H1 (cell line): ENCODE results near the gene AGPAT4. TPM values are rescaled to one million over a fixed set of nuclear protein-coding genes. Genes with fewer than 3 reads are reported as not detected.

Source experiments
- CTCF ChIA-PET: fragments of 300-600 bp; sonication (Branson Sonifier 250); formaldehyde crosslinking; loops from one replicate; lab custom pipeline; 2021; ENCODE audit not compliant: partially characterized antibody; lab: Charles Lee
- POLR2A ChIA-PET: fragments of 300-600 bp; sonication (Branson Sonifier 250); formaldehyde crosslinking; loops from one replicate; lab custom pipeline; 2021; ENCODE audit warnings: inconsistent platforms; ENCODE audit not compliant: partially characterized antibody; lab: Charles Lee
- DNase-seq, 2 experiments: peaks; one replicate each; pipeline versions ENCODE4 v3.0.0 to v3.0.0-alpha.2; 2010 to 2022; ENCODE audit warnings: low spot score in 2 of 2, low read depth in 1 of 2, mixed read lengths in 1 of 2
- FAIRE-seq: peaks from 2 replicates; lab custom pipeline; 2011; peaks lifted over from hg19 to GRCh38; lab: Jason Lieb, UNC
- H2AFZ ChIP-seq: 2 replicates; pipeline ENCODE4 v1.8.1; 2012; ENCODE audit warnings: low read length, inconsistent platforms
- H2AK5ac ChIP-seq: 2 replicates; pipeline ENCODE4 v1.6.1; 2013; ENCODE audit warnings: low read depth, low read length
- H2BK120ac ChIP-seq: replicated peaks from 2 replicates; pipeline ENCODE3; 2013; ENCODE audit warnings: low read depth, low read length, inconsistent platforms
- H2BK12ac ChIP-seq: 2 replicates; pipeline ENCODE4 v1.6.1; 2013; ENCODE audit warnings: low read depth, low read length
- H2BK15ac ChIP-seq: 2 replicates; pipeline ENCODE4 v1.6.1; 2013; ENCODE audit warnings: low read length
- H2BK20ac ChIP-seq: 2 replicates; pipeline ENCODE4 v1.6.1; 2013; ENCODE audit warnings: low read length
- H2BK5ac ChIP-seq: 2 replicates; pipeline ENCODE4 v1.6.1; 2013; ENCODE audit warnings: low read depth, low read length
- H3K14ac ChIP-seq: 2 replicates; pipeline ENCODE4 v1.6.1; 2013; ENCODE audit warnings: inconsistent platforms; ENCODE audit not compliant: insufficient read length
- H3K18ac ChIP-seq: 2 replicates; pipeline ENCODE4 v1.6.1; 2013; ENCODE audit warnings: low read length; ENCODE audit errors: extremely low read depth
- H3K23ac ChIP-seq: 2 replicates; pipeline ENCODE4 v1.6.1; 2013; ENCODE audit warnings: inconsistent platforms; ENCODE audit not compliant: insufficient read length
- H3K23me2 ChIP-seq: 2 replicates; pipeline ENCODE4 v1.6.1; 2013; ENCODE audit warnings: low read depth, low read length
- H3K27ac ChIP-seq: 2 replicates; pipeline ENCODE4 v1.6.1; 2011; ENCODE audit warnings: low read depth, low read length, inconsistent platforms
- H3K27me3 ChIP-seq, 4 experiments: replicated peaks in 1 of 4; 1 replicate in 1 of 4; 2 replicates in 3 of 4; pipeline versions ENCODE4 v1.6.1 to v1.8.1; 2011 to 2013; ENCODE audit warnings: low read length in 3 of 4, mild to moderate bottlenecking in 3 of 4, inconsistent platforms in 2 of 4, mixed read lengths in 2 of 4, moderate library complexity in 1 of 4; ENCODE audit not compliant: control insufficient read depth in 3 of 4, insufficient read depth in 3 of 4; ENCODE audit errors: extremely low read depth in 1 of 4
- H3K36me3 ChIP-seq, 4 experiments: 2 replicates each; pipeline versions ENCODE4 v1.6.1 to v1.8.1; 2011 to 2013; ENCODE audit warnings: mild to moderate bottlenecking in 4 of 4, low read length in 3 of 4, moderate library complexity in 2 of 4, control low read depth in 1 of 4, inconsistent platforms in 1 of 4; ENCODE audit not compliant: insufficient read depth in 4 of 4, control insufficient read depth in 2 of 4
- H3K4ac ChIP-seq: replicated peaks from 2 replicates; pipeline ENCODE3; 2013; ENCODE audit warnings: low read length, low read depth, mixed read lengths, inconsistent platforms; ENCODE audit not compliant: insufficient read length
- H3K4me1 ChIP-seq, 4 experiments: replicated peaks in 1 of 4; 1 replicate in 1 of 4; 2 replicates in 3 of 4; pipeline versions ENCODE4 v1.6.1 to v1.8.1; 2011 to 2013; ENCODE audit warnings: low read length in 3 of 4, inconsistent platforms in 2 of 4, mixed read lengths in 1 of 4; ENCODE audit not compliant: insufficient read depth in 4 of 4, control insufficient read depth in 3 of 4
- H3K4me2 ChIP-seq, 2 experiments: 2 replicates each; pipeline versions ENCODE4 v1.6.1 to v1.8.1; 2011 to 2013; ENCODE audit warnings: low read depth in 2 of 2, low read length in 2 of 2, control low read depth in 1 of 2, inconsistent platforms in 1 of 2, mild to moderate bottlenecking in 1 of 2; ENCODE audit not compliant: insufficient read depth in 1 of 2
- H3K4me3 ChIP-seq, 4 experiments: fragments of 200-600, 300-600 bp in 1 of 4; sonication (generic), shearing (Covaris generic), sonication (Bioruptor Twin) in 1 of 4; 2 replicates each; pipeline versions ENCODE4 v1.5.1 to v1.8.1; 2011 to 2016; ENCODE audit warnings: low read length in 4 of 4, low read depth in 3 of 4, control low read depth in 2 of 4, inconsistent platforms in 2 of 4, mild to moderate bottlenecking in 2 of 4, mixed read lengths in 1 of 4, moderate library complexity in 1 of 4; ENCODE audit not compliant: insufficient read depth in 2 of 4; ENCODE audit errors: extremely low read depth in 1 of 4
- H3K56ac ChIP-seq: replicated peaks from 2 replicates; pipeline ENCODE3; 2013; ENCODE audit warnings: low read depth, mild to moderate bottlenecking, mixed read lengths, low read length, inconsistent platforms; ENCODE audit not compliant: insufficient read length
- H3K79me1 ChIP-seq: 2 replicates; pipeline ENCODE4 v1.6.1; 2013; ENCODE audit warnings: low read depth, low read length, control low read depth
- H3K79me2 ChIP-seq, 2 experiments: 2 replicates each; pipeline versions ENCODE4 v1.6.1 to v1.8.1; 2012 to 2013; ENCODE audit warnings: low read length in 2 of 2, mild to moderate bottlenecking in 2 of 2, inconsistent platforms in 1 of 2; ENCODE audit not compliant: insufficient read depth in 2 of 2, control insufficient read depth in 1 of 2
- H3K9ac ChIP-seq, 4 experiments: replicated peaks in 1 of 4; 1 replicate in 1 of 4; 2 replicates in 3 of 4; pipeline versions ENCODE4 v1.6.1 to v1.8.1; 2011 to 2013; ENCODE audit warnings: low read depth in 3 of 4, low read length in 3 of 4, control low read depth in 2 of 4, mild to moderate bottlenecking in 2 of 4, moderate library complexity in 2 of 4, inconsistent platforms in 1 of 4; ENCODE audit errors: extremely low read depth in 1 of 4
- H3K9me3 ChIP-seq, 2 experiments: 2 replicates each; pipeline versions ENCODE4 v1.6.1 to v1.8.1; 2012 to 2013; ENCODE audit warnings: mild to moderate bottlenecking in 2 of 2, moderate library complexity in 2 of 2, control low read depth in 1 of 2, inconsistent platforms in 1 of 2, low read depth in 1 of 2, low read length in 1 of 2, mixed read lengths in 1 of 2; ENCODE audit not compliant: insufficient read depth in 2 of 2
- H4K20me1 ChIP-seq, 2 experiments: replicated peaks in 1 of 2; 2 replicates each; pipeline versions ENCODE3 to v1.8.1; 2011 to 2013; ENCODE audit warnings: inconsistent platforms in 2 of 2, low read length in 2 of 2, mild to moderate bottlenecking in 1 of 2; ENCODE audit not compliant: insufficient read depth in 2 of 2, control insufficient read depth in 1 of 2
- H4K5ac ChIP-seq: 2 replicates; pipeline ENCODE4 v1.6.1; 2013; ENCODE audit warnings: low read length, low read depth, mixed read lengths, inconsistent platforms; ENCODE audit not compliant: insufficient read length
- H4K8ac ChIP-seq: 2 replicates; pipeline ENCODE4 v1.8.0; 2013; ENCODE audit warnings: mild to moderate bottlenecking, moderate library complexity, low read length, inconsistent platforms; ENCODE audit not compliant: insufficient read depth; ENCODE audit errors: extremely low read depth
- H4K91ac ChIP-seq: replicated peaks from 2 replicates; pipeline ENCODE3; 2013; ENCODE audit warnings: low read length, mixed read lengths, inconsistent platforms; ENCODE audit not compliant: insufficient read length
- BACH1 ChIP-seq: IDR thresholded peaks from 2 replicates; pipeline ENCODE4 v1.6.1; 2012; ENCODE audit warnings: low read length, improper control_type of control experiment
- BCL11A ChIP-seq, 2 experiments: IDR thresholded peaks; one replicate each; pipeline ENCODE4 v1.6.1; 2011; ENCODE audit warnings: low read depth in 2 of 2, low read length in 2 of 2, mild to moderate bottlenecking in 2 of 2
- CBX8 ChIP-seq: fragments of 300-800, 300-1000 bp; sonication (generic); IDR thresholded peaks from 2 replicates; pipeline ENCODE4 v1.7.1; 2016; ENCODE audit warnings: low read depth, low read length, borderline replicate concordance
- EGR1 ChIP-seq: IDR thresholded peaks from 2 replicates; pipeline ENCODE4 v1.6.1; 2011; ENCODE audit warnings: low read depth, low read length, borderline replicate concordance
- FOSL1 ChIP-seq: IDR thresholded peaks from 2 replicates; pipeline ENCODE4 v1.6.1; 2011; ENCODE audit warnings: mild to moderate bottlenecking, low read depth, low read length, moderate library complexity; ENCODE audit not compliant: insufficient read depth
- GABPA ChIP-seq: IDR thresholded peaks from 2 replicates; pipeline ENCODE4 v1.6.1; 2011; ENCODE audit warnings: mild to moderate bottlenecking, low read length, moderate library complexity, borderline replicate concordance; ENCODE audit not compliant: insufficient read depth
- HDAC2 ChIP-seq, 2 experiments: fragments of 300-600 bp in 1 of 2; sonication (generic) in 1 of 2; IDR thresholded peaks; 2 replicates each; pipeline ENCODE4 v1.6.1; 2011 to 2012; ENCODE audit warnings: low read depth in 2 of 2, low read length in 2 of 2, mild to moderate bottlenecking in 2 of 2, moderate library complexity in 2 of 2, borderline replicate concordance in 1 of 2, inconsistent platforms in 1 of 2
- MAX ChIP-seq: IDR thresholded peaks from 2 replicates; pipeline ENCODE4 v1.6.1; 2012; ENCODE audit warnings: inconsistent platforms
- NRF1 ChIP-seq: IDR thresholded peaks from 2 replicates; pipeline ENCODE4 v1.6.1; 2011; ENCODE audit warnings: mild to moderate bottlenecking, low read depth, low read length, improper control_type of control experiment
- PHF8 ChIP-seq: fragments of 200-600 bp; sonication (generic); conservative IDR thresholded peaks from 2 replicates; pipeline ENCODE4 v1.7.1; 2012; ENCODE audit warnings: low read depth, mild to moderate bottlenecking, inconsistent platforms, low read length, moderate library complexity
- RNF2 ChIP-seq: fragments of 200-900, 300-1000 bp; sonication (generic); IDR thresholded peaks from 2 replicates; pipeline ENCODE4 v1.7.1; 2016; ENCODE audit warnings: borderline replicate concordance, low read depth, mild to moderate bottlenecking, antibody characterized with exemption, low read length; ENCODE audit not compliant: poor library complexity, severe bottlenecking; ENCODE audit errors: missing control alignments
- SP2 ChIP-seq: IDR thresholded peaks from 2 replicates; pipeline ENCODE4 v1.6.1; 2012; ENCODE audit warnings: mild to moderate bottlenecking, low read length, inconsistent platforms
- TAF7 ChIP-seq: optimal IDR thresholded peaks from 2 replicates; pipeline ENCODE3; 2011; ENCODE audit warnings: low read depth, mild to moderate bottlenecking, inconsistent platforms, low read length, moderate library complexity, borderline replicate concordance
- whole genome bisulfite sequencing, 2 experiments: shearing (Covaris generic) in 1 of 2; methylation state at CpG; one replicate each; pipeline versions ENCODE4 v1.1.6 to v1.1.7; 2013 to 2015; ENCODE audit warnings: low lambda C conversion rate in 2 of 2, mixed read lengths in 2 of 2, inconsistent platforms in 1 of 2, low coverage in 1 of 2, missing lambda C conversion rate in 1 of 2; ENCODE audit not compliant: insufficient replicate concordance in 2 of 2, insufficient coverage in 1 of 2, insufficient read length in 1 of 2; ENCODE audit errors: extremely low coverage in 1 of 2, missing lambda C conversion rate in 1 of 2; 5-methylcytosine and 5-hydroxymethylcytosine counted together
- polyA plus RNA-seq, 7 experiments: library from polyadenylated mRNA; depleted of rRNA in 3 of 7; stranded (reverse) in 5 of 7; unstranded in 2 of 7; fragments of >200 nt in 5 of 7; fragments of 200-250 nt in 2 of 7; gene quantifications; 1 replicate in 5 of 7; 2 replicates in 1 of 7; 4 replicates in 1 of 7; pipeline versions ENCODE4 v1.2.1 to v1.2.3, GENCODE V29; 2011 to 2013; ENCODE audit warnings: missing spikeins in 2 of 7, mixed read lengths in 2 of 7
- total RNA-seq: library from RNA; stranded (reverse); fragmentation: NEBNext Ultra II Directional; extraction: Animal tissue kit (Norgen Biotek cat#: 25700); gene quantifications from 2 replicates; pipeline ENCODE4 v1.2.1, GENCODE V29; 2021

The AGPAT4 gene
- total and polyA plus RNA-seq, 2 of the 8 experiments (the other 6 are each of a cell fraction or from before 2014, with no cell fraction given) = 13.5 to 23.8 TPM

GRCh38 chr6:161207200-161207599, 66.7 kb downstream of the AGPAT4 start:
- 92% methylated on average over 4 of the region's 4 CpGs; no CpG with 5 or more reads in 1 of the 2 experiments for WGBS, 2 experiments
- peaks cover 2% of the 10 kb centered on the region; the same call in 1 of the 2 replicates for H3K79me1 ChIP-seq
- TF ChIP-seq CBX8 = no peak
- no peak for TF ChIP-seq EGR1
- TF ChIP-seq PHF8 = no peak
- no peak for TF ChIP-seq FOSL1
- no peak for TF ChIP-seq BCL11A (IDR thresholded peaks at IDR 0.05; ENCODE audit: low read depth in 2 of 2, low read length in 2 of 2)
- TF ChIP-seq HDAC2 (IDR thresholded peaks at IDR 0.05; ENCODE audit: borderline replicate concordance in 1 of 2, low read depth in 2 of 2, low read length in 2 of 2) = no peak
- TF ChIP-seq SP2 = no peak
- TF ChIP-seq TAF7 = no peak
- no peak for TF ChIP-seq GABPA
- no peak for TF ChIP-seq NRF1
- TF ChIP-seq RNF2 = no peak
- TF ChIP-seq MAX = no peak
- no peak for TF ChIP-seq BACH1

More at GRCh38 chr6:161207200-161207599, 66.7 kb downstream of the AGPAT4 start:
- no peak for DNase-seq
- Histone ChIP-seq H3K14ac (no peak overlapping the region), H3K4me1 (no peaks in the 10 kb centered on the region; a peak in 1 of 7 replicates), H4K20me1 (peaks cover 2% of the 10 kb centered on the region in 2 experiments), H2BK120ac (no peak overlapping the region), H3K18ac (no peak overlapping the region), H2BK15ac (no peak overlapping the region), H2BK12ac (no peak overlapping the region), H3K9ac (no peak overlapping the region), H3K9me3 (peaks cover 9 to 22% of the 10 kb centered on the region in 2 experiments), H3K36me3 (peaks cover 0 to 6% (median 2%) of the 10 kb centered on the region in 4 experiments; a peak in 4 of 8 replicates), H3K4ac (no peak overlapping the region), H2AK5ac (no peak overlapping the region), H3K23me2 (no peaks in the 10 kb centered on the region), H3K4me2 (no peak overlapping the region), H2BK20ac (no peak overlapping the region), H4K91ac (no peak overlapping the region), H3K79me2 (peaks cover 3 to 39% of the 10 kb centered on the region in 2 experiments; a peak in 2 of 4 replicates), H4K5ac (no peak overlapping the region), H4K8ac (no peak overlapping the region), H2AFZ (no peak overlapping the region), H3K4me3 (no peak overlapping the region), H2BK5ac (no peak overlapping the region), H3K27me3 (no peaks in the 10 kb centered on the region), H3K56ac (no peak overlapping the region), H3K27ac (no peak overlapping the region), H3K23ac (no peak overlapping the region)
- FAIRE-seq = no peak
- ChIA-PET POLR2A (no interaction called here), CTCF (interaction anchor here (0.7 to 1.7 kb wide), 4 partner anchors 9 to 155 kb away, joined by 3 read pairs; no protein-coding TSS in a partner anchor)
